ENCODE measurements around the gene CFAP73. TPM values are rescaled to one million over a fixed set of nuclear protein-coding genes. Genes with fewer than 3 reads are reported as not detected.

Gene CFAP73
- total RNA-seq, 1 experiment from 2014 or later: not detected

DNA sequence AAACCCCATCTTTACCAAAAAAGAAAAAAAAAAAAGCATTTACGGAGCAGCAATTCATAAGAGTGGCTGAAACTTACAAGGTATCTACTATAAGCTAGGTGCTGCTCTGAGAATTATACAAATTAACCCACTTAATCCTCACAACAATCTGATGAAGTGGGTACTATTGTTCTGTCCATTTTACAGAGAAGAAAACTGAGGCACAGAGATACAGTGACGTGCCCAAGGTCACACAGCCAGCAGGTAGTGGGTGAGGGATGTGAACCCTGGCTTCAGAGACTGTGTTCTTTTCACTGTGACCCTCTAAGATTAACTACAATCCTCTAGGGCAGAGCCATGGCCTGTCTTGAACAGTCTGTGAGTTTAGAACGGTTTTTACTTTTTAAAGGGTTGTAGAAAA, 32.5 kb downstream of the CFAP73 start:
- Mint-ChIP-seq H3K27ac (ENCODE audit: low read depth, unreplicated experiment) (no peak overlapping the region), H3K4me1 (ENCODE audit: insufficient read depth, unreplicated experiment) (peaks cover 3% of the 10 kb centered on the region), H3K27me3 (ENCODE audit: insufficient read depth, unreplicated experiment) (no peaks in the 10 kb centered on the region), H3K36me3 (ENCODE audit: insufficient read depth, unreplicated experiment) (peaks cover 60% of the 10 kb centered on the region), H3K9me3 (ENCODE audit: unreplicated experiment) (no peaks in the 10 kb centered on the region), H3K4me3 (ENCODE audit: unreplicated experiment) (no peak overlapping the region)
- intact Hi-C loops (cut with micrococcal nuclease): no loop called here
- BruUV-seq (replicated peaks): no TSS peak
- no peak for TF ChIP-seq CTCF (IDR thresholded peaks at IDR 0.05; ENCODE audit: unreplicated experiment)
- ChIA-PET POLR2A (no interaction called here), CTCF (interaction anchor here (1.0 kb wide), 1 partner anchor 9 kb away, joined by 4 read pairs; no protein-coding TSS in a partner anchor)
- DNase-seq (ENCODE audit: unreplicated experiment): no peak

DNA sequence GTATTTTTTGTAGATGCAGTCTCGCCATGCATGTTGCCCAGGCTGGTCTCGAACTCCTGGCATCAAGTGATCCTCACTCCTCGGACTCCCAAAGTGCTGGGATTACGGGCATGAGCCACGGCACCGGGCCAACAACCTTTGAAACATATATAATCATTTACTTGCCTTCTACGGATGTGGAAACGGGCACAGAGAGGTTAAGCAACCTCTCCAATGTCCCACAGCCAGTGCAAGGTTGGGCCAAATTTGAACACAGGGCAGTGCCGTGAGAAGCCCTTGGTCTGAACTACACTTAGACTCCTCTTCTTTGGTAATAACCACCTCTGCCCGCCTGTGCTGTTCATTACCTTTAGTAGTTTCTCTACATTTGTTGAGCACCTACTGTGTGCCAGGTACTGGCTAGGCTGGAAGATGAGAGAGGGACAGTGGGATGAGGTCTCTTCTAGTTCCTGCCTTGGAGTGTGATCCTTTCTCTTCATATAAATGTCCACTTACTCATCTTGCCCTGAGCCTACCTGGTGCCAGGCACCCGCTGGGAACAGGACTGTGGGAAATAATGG, 33.6 kb downstream of the CFAP73 start:
- peaks cover 7% of the 10 kb centered on the region for H3K4me1 Mint-ChIP-seq (ENCODE audit: insufficient read depth, unreplicated experiment)
- no peak for TF ChIP-seq CTCF (IDR thresholded peaks at IDR 0.05; ENCODE audit: unreplicated experiment)
- ChIA-PET CTCF (interaction anchor here (0.6 to 1.6 kb wide), 5 partner anchors 8 to 243 kb away, joined by 3 to 13 read pairs (median 4); no protein-coding TSS in a partner anchor), POLR2A (interaction anchor here (1.8 kb wide), 1 partner anchor 143 kb away, joined by 7 read pairs; no protein-coding TSS in a partner anchor)
- no TSS peak for BruUV-seq (replicated peaks)
- intact Hi-C loops (cut with micrococcal nuclease): no loop called here
- no peak for DNase-seq (ENCODE audit: unreplicated experiment)
- peak overlapping the region; percentile 69 for H3K27ac Mint-ChIP-seq (ENCODE audit: low read depth, unreplicated experiment)
- no peaks in the 10 kb centered on the region for H3K9me3 Mint-ChIP-seq (ENCODE audit: unreplicated experiment)
- no peaks in the 10 kb centered on the region for H3K27me3 Mint-ChIP-seq (ENCODE audit: insufficient read depth, unreplicated experiment)
- H3K36me3 Mint-ChIP-seq (ENCODE audit: insufficient read depth, unreplicated experiment): peaks cover 55% of the 10 kb centered on the region
- H3K4me3 Mint-ChIP-seq (ENCODE audit: unreplicated experiment): peak overlapping the region; percentile 91

DNA sequence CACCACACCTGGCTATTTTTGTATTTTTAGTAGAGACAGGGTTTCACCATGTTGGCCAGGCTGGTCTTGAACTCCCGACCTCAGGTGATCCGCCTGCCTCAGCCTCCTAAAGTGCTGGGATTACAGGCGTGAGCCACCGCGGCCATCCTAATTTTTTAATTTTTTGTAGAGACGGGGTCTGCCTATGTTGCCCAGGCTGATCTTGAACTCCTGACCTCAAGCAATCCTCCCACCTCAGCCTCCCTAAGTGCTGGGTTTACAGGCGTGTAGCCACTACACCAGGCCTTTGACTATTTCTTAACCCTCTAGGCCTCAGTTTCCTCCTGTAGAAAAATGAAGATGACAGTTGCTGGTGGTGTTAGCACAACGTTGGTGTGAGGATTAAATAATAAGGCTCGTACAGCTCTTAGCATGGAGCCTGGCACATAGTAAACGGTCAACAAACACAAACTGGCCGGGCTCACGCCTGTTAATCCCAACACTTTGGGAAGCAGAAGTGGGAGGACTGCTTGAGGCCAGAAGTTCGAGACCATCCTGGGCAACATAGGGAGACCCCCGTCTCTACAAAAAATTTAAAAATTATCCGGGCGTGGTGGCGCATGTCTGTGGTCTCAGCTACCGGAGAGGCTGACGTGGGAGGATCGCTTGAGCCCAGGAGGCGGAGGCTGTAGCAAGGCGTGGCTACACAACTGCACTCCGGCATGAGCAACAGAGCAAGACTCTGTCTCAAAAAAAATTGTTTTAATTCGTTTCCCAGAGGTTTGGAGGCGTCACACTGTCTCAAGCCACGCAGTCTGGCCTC, 34.8 kb downstream of the CFAP73 start:
- Mint-ChIP-seq H3K27ac (ENCODE audit: low read depth, unreplicated experiment) (peak overlapping the region; percentile 94), H3K4me3 (ENCODE audit: unreplicated experiment) (peak overlapping the region; percentile 91), H3K27me3 (ENCODE audit: insufficient read depth, unreplicated experiment) (no peaks in the 10 kb centered on the region), H3K9me3 (ENCODE audit: unreplicated experiment) (no peaks in the 10 kb centered on the region), H3K4me1 (ENCODE audit: insufficient read depth, unreplicated experiment) (peaks cover 11% of the 10 kb centered on the region), H3K36me3 (ENCODE audit: insufficient read depth, unreplicated experiment) (peaks cover 49% of the 10 kb centered on the region)
- POLR2A ChIA-PET: interaction anchor here (0.5 to 5.6 kb wide), 16 partner anchors 9 to 254 kb away, joined by 3 to 32 read pairs (median 4); partner anchors contain the start of genes PLBD2, SLC8B1 and TPCN1
- intact Hi-C loops (cut with micrococcal nuclease): no loop called here
- no TSS peak for BruUV-seq (replicated peaks)
- no peak for DNase-seq (ENCODE audit: unreplicated experiment)
- CTCF ChIA-PET: interaction anchor here (0.6 to 1.6 kb wide), 2 partner anchors 10 to 12 kb away, joined by 3 to 13 read pairs; no protein-coding TSS in a partner anchor
- TF ChIP-seq CTCF (IDR thresholded peaks at IDR 0.05; ENCODE audit: unreplicated experiment): no peak

DNA sequence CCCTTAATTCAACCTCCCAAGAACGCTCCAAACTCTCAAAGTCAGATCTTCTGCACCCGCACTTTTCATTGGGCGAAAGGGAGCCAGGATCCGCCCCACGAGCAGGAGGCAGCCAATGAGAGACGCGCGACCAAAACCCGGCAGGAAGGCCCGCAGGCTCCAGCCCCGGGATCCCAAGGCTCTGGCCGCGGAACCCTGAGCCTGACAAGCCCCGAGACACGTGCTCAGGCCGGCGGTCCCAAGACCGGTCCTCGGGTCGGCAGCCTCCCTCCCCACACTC, 35.3 kb downstream of the CFAP73 start:
- peaks cover 15% of the 10 kb centered on the region for H3K4me1 Mint-ChIP-seq (ENCODE audit: insufficient read depth, unreplicated experiment)
- TSS peak; percentile 54 for BruUV-seq (replicated peaks)
- peak overlapping the region; percentile 94 for H3K27ac Mint-ChIP-seq (ENCODE audit: low read depth, unreplicated experiment)
- CTCF ChIA-PET: interaction anchor here (0.6 to 1.0 kb wide), 2 partner anchors 10 to 12 kb away, joined by 3 to 4 read pairs; no protein-coding TSS in a partner anchor
- intact Hi-C loops (cut with micrococcal nuclease): no loop called here
- H3K4me3 Mint-ChIP-seq (ENCODE audit: unreplicated experiment): peak overlapping the region; percentile 91
- H3K36me3 Mint-ChIP-seq (ENCODE audit: insufficient read depth, unreplicated experiment): peaks cover 44% of the 10 kb centered on the region
- no peaks in the 10 kb centered on the region for H3K9me3 Mint-ChIP-seq (ENCODE audit: unreplicated experiment)
- POLR2A ChIA-PET: interaction anchor here (0.6 to 5.6 kb wide), 22 partner anchors 9 to 1058 kb away, joined by 3 to 32 read pairs (median 4); partner anchors contain the start of genes PLBD2, SDSL, SLC8B1 and TPCN1
- DNase-seq (ENCODE audit: unreplicated experiment): peak; percentile 91
- H3K27me3 Mint-ChIP-seq (ENCODE audit: insufficient read depth, unreplicated experiment): no peaks in the 10 kb centered on the region
- no peak for TF ChIP-seq CTCF (IDR thresholded peaks at IDR 0.05; ENCODE audit: unreplicated experiment)
